Panc1 (cell line): Measurements from ENCODE around the gene C12orf76.

Source experiments
- CTCF ChIP-seq: fragments of 450-650 bp; IDR thresholded peaks from 2 replicates; pipeline ENCODE4 v1.5.1; 2017; ENCODE audit warnings: mild to moderate bottlenecking
- POLR2AphosphoS5 ChIP-seq: IDR thresholded peaks from 2 replicates; pipeline ENCODE4 v1.6.1; 2012; ENCODE audit warnings: mild to moderate bottlenecking, low read depth, low read length, moderate library complexity
- TF ChIP-seq, protein P1 (sequence below), 2 experiments: IDR thresholded peaks; 2 replicates each; pipeline ENCODE4 v1.6.1; 2011 to 2012; ENCODE audit warnings: low read depth in 2 of 2, control low read depth in 1 of 2, low read length in 1 of 2, mild to moderate bottlenecking in 1 of 2, moderate library complexity in 1 of 2; ENCODE audit not compliant: insufficient read depth in 1 of 2

- TF ChIP-seq, protein P1, sequence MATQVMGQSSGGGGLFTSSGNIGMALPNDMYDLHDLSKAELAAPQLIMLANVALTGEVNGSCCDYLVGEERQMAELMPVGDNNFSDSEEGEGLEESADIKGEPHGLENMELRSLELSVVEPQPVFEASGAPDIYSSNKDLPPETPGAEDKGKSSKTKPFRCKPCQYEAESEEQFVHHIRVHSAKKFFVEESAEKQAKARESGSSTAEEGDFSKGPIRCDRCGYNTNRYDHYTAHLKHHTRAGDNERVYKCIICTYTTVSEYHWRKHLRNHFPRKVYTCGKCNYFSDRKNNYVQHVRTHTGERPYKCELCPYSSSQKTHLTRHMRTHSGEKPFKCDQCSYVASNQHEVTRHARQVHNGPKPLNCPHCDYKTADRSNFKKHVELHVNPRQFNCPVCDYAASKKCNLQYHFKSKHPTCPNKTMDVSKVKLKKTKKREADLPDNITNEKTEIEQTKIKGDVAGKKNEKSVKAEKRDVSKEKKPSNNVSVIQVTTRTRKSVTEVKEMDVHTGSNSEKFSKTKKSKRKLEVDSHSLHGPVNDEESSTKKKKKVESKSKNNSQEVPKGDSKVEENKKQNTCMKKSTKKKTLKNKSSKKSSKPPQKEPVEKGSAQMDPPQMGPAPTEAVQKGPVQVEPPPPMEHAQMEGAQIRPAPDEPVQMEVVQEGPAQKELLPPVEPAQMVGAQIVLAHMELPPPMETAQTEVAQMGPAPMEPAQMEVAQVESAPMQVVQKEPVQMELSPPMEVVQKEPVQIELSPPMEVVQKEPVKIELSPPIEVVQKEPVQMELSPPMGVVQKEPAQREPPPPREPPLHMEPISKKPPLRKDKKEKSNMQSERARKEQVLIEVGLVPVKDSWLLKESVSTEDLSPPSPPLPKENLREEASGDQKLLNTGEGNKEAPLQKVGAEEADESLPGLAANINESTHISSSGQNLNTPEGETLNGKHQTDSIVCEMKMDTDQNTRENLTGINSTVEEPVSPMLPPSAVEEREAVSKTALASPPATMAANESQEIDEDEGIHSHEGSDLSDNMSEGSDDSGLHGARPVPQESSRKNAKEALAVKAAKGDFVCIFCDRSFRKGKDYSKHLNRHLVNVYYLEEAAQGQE (IDR thresholded peaks at IDR 0.05; ENCODE audit: insufficient read depth in 1 of 2, low read depth in 2 of 2, low read length in 1 of 2): no peak
- TF ChIP-seq CTCF: no peak
- TF ChIP-seq POLR2AphosphoS5: no peak
Measured at GRCh38 chr12:109997393-109997792, 50.9 kb downstream of the C12orf76 start.
